Measurements from ENCODE around the gene FSIP2.

DNA sequence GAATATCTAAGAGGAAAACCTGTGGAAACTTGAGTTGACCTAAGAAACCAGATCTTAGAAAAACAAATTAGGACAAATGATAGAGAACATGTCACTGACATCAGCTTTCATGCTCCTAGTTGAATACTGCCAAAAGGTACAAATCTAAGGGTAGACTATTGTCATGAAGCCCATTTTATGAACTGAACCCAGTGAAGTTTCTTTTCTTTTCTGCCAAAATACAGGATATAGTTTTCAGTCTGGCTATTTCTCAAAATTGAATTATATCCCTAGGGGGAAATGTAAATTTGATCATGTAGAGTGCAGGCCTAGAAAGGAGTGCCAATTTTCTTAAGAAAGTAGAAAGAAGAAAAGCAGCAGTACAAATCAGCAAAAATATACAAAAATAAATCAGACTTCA lies 46.6 kb downstream of the FSIP2 start:
- no peak for TF ChIP-seq POLR2A (IDR thresholded peaks at IDR 0.05)
- TF ChIP-seq POLR2AphosphoS5 (IDR thresholded peaks at IDR 0.05): no peak
- TF ChIP-seq, protein P1, sequence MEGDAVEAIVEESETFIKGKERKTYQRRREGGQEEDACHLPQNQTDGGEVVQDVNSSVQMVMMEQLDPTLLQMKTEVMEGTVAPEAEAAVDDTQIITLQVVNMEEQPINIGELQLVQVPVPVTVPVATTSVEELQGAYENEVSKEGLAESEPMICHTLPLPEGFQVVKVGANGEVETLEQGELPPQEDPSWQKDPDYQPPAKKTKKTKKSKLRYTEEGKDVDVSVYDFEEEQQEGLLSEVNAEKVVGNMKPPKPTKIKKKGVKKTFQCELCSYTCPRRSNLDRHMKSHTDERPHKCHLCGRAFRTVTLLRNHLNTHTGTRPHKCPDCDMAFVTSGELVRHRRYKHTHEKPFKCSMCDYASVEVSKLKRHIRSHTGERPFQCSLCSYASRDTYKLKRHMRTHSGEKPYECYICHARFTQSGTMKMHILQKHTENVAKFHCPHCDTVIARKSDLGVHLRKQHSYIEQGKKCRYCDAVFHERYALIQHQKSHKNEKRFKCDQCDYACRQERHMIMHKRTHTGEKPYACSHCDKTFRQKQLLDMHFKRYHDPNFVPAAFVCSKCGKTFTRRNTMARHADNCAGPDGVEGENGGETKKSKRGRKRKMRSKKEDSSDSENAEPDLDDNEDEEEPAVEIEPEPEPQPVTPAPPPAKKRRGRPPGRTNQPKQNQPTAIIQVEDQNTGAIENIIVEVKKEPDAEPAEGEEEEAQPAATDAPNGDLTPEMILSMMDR (IDR thresholded peaks at IDR 0.05): no peak
